Loucy (cell line): ENCODE measurements around the gene ACOXL.

Experiments
- CTCF ChIP-seq: fragments of 200-600 bp; sonication (generic); conservative IDR thresholded peaks from 2 replicates; pipeline ENCODE4 v1.5.1; 2014; ENCODE audit warnings: mild to moderate bottlenecking, antibody characterized with exemption, low read length
- EZH2phosphoT487 ChIP-seq: fragments of 200-600 bp; IDR thresholded peaks from 2 replicates; pipeline ENCODE4 v1.6.1; 2018; ENCODE audit warnings: antibody characterized with exemption, mild to moderate bottlenecking, moderate library complexity, borderline replicate concordance

GRCh38 chr2:110815938-110816337 is 83.6 kb downstream of the ACOXL start:
- TF ChIP-seq CTCF (no peak), EZH2phosphoT487 (no peak)
